Pancreas (tissue), 10 donors: ENCODE results near the gene CHMP2A. TPM values are rescaled to one million over a fixed set of nuclear protein-coding genes. Genes with fewer than 3 reads are reported as not detected.

Experiments used
- ATAC-seq, 4 donors: fragments of 200-7000 bp; cut with Tn5 transposase; one replicate each; pipeline versions ENCODE4 v1.8.0 to v1.9.1; 2020; ENCODE audit warnings: mild to moderate bottlenecking in 4 of 4, moderate library complexity in 4 of 4
- DNase-seq, 6 donors: peaks; one replicate each; pipeline ENCODE4 v3.0.0-alpha.2; 2020
- FAIRE-seq: peaks from 2 replicates; lab custom pipeline; 2012; peaks lifted over from hg19 to GRCh38; lab: Jason Lieb, UNC
- H3K27ac ChIP-seq, 4 donors: fragments of 200-600 bp; sonication (generic); 1 replicate in 3 of 4; 2 replicates in 1 of 4; pipeline versions ENCODE4 v1.5.0 to v1.8.0; 2020
- H3K27me3 ChIP-seq, 4 donors: fragments of 200-600 bp; one replicate each; pipeline ENCODE4 v1.8.0; 2021
- H3K36me3 ChIP-seq, 3 donors: fragments of 200-600 bp; sonication (generic) in 1 of 3; one replicate each; pipeline versions ENCODE4 v1.5.0 to v1.8.0; 2020 to 2021
- H3K4me1 ChIP-seq, 3 donors: fragments of 200-600 bp; one replicate each; pipeline ENCODE4 v1.8.0; 2021
- H3K4me3 ChIP-seq, 4 donors: fragments of 200-600 bp; sonication (generic) in 2 of 4; one replicate each; pipeline versions ENCODE4 v1.5.0 to v1.8.0; 2020 to 2021
- H3K9me3 ChIP-seq, 4 donors: fragments of 200-600 bp; one replicate each; pipeline ENCODE4 v1.8.0; 2021
- CTCF ChIP-seq, 4 donors: fragments of 200-600 bp; sonication (generic) in 3 of 4; IDR thresholded peaks; one replicate each; pipeline versions ENCODE4 v1.5.0 to v1.8.0; 2021; ENCODE audit warnings: antibody characterized with exemption in 4 of 4
- WGBS, 2 donors: extraction: QIAGEN DNeasy Blood & Tissue Kit; methylation state at CpG; one replicate each; pipeline ENCODE4 v1.1.7; 2013; 5-methylcytosine and 5-hydroxymethylcytosine counted together
- intact Hi-C, 3 donors: fragments of 100-400 bp; cut with DNase I; formaldehyde crosslinking; loops; one replicate each; pipeline versions ENCODE4 v1.11.1 to v1.14.2; 2022
- polyA plus RNA-seq, 2 donors: library from polyadenylated mRNA; stranded (reverse); fragments of 200-250 nt; gene quantifications; one replicate each; pipeline ENCODE4 v1.2.3, GENCODE V29; 2013
- total RNA-seq, 6 donors: library from RNA; stranded (reverse); fragmentation: NEBNext Ultra II Directional in 4 of 6; extraction: Animal tissue kit (Norgen Biotek cat#: 25700) in 4 of 6; gene quantifications; one replicate each; pipeline versions ENCODE4 v1.2.1 to v1.2.4, GENCODE V29; 2021 to 2023
- donor health status: healthy with polysubstance abuse.
- donor health status: DM: no; HTN: no; CAD: no; lungs with moderate emphysema.
- donor health status: DM: no; HTN: no; CAD: no.
- donor health status: control.
- donor health status: control.
- donor health status: Bipolar disorder and iron deficiency.
- donor health status: DM: yes; HTN: yes; CAD: no.
- donor health status: DM: no; HTN: no; CAD: no.
- donor health status: DM: no; HTN: no; CAD: no.
- donor health status: DM: yes; HTN: yes; CAD: no.

CHMP2A gene
- total and polyA plus RNA-seq, 8 donors: 45.8 to 118 (median 60.0) TPM

- H3K4me3 ChIP-seq: peak overlapping the region; percentile 35 to 81 (median 48)
- peaks cover 17 to 36% (median 23%) of the 10 kb centered on the region in 3 donors for H3K4me1 ChIP-seq
- intact Hi-C loops: no loop called here
- no peak for FAIRE-seq
- peak in 2 of 6 donors; percentile 33 to 35 for DNase-seq
- H3K27me3 ChIP-seq: no peaks in the 10 kb centered on the region
- peak overlapping the region in 3 of 4 donors; percentile 68 to 100 (median 99) for H3K27ac ChIP-seq
- WGBS, 2 donors: 18 to 26% methylated on average over 12 of the region's 12 CpGs
- H3K9me3 ChIP-seq: no peaks in the 10 kb centered on the region
- ATAC-seq: no peak
- H3K36me3 ChIP-seq: peaks cover 0 to 10% (median 0%) of the 10 kb centered on the region in 3 donors
- no peak for TF ChIP-seq CTCF (IDR thresholded peaks at IDR 0.05)
Measured at GRCh38 chr19:58557221-58558065, 2.5 kb upstream of the CHMP2A start.

DNA sequence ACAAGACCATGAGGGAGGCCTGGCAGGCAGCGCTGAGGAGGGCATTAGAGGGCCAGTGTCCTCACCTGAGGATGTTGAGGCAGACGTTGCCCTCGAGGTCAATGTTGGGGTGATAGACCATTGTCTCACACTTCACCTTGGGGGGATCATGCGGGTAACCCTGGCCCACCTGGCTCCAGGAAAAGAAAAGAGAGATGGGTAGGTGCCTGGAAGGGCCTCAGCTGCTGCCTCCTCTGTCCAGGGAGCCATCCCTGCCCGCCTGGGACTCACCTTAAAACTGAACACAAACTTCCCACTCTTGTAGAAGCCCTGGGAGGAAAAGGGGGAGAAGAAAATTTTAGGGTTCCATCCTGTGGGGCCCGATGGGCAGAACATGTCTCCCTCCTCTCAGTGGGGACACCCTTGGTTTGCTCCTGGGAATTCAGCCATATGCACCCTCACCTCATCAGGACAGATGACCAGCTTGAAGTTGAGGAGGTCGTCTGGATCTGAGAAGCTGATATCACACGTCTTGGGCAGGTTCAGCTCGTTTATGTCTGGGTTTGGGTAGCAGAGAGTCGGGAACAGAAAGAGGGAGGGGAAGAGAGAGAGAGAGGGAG lies 1.8 kb upstream of the CHMP2A start:
- 45 to 50% methylated on average over 10 of the region's 10 CpGs for WGBS, 2 donors
- Histone ChIP-seq H3K4me3 (peak overlapping the region in 2 of 4 donors; percentile 57 to 81), H3K27me3 (no peaks in the 10 kb centered on the region), H3K27ac (no peak overlapping the region), H3K4me1 (peaks cover 11 to 30% (median 16%) of the 10 kb centered on the region in 3 donors), H3K9me3 (no peaks in the 10 kb centered on the region), H3K36me3 (peaks cover 0 to 14% (median 0%) of the 10 kb centered on the region in 3 donors)
- TF ChIP-seq CTCF (IDR thresholded peaks at IDR 0.05): no peak
- intact Hi-C loops: no loop called here
- FAIRE-seq (no peak), ATAC-seq (no peak), DNase-seq (peak in 3 of 6 donors; percentile 20 to 40 (median 23))

- no peaks in the 10 kb centered on the region for H3K27me3 ChIP-seq
- H3K27ac ChIP-seq: no peak overlapping the region
- FAIRE-seq (no peak), ATAC-seq (no peak), DNase-seq (peak in 4 of 6 donors; percentile 38 to 67 (median 48))
- H3K9me3 ChIP-seq: no peaks in the 10 kb centered on the region
- 78 to 83% methylated on average over 16 of the region's 16 CpGs for WGBS, 2 donors
- intact Hi-C loops: no loop called here
- peaks cover 11 to 28% (median 13%) of the 10 kb centered on the region in 3 donors for H3K4me1 ChIP-seq
- H3K36me3 ChIP-seq: peaks cover 0 to 20% (median 0%) of the 10 kb centered on the region in 3 donors
- H3K4me3 ChIP-seq: no peak overlapping the region
- no peak for TF ChIP-seq CTCF (IDR thresholded peaks at IDR 0.05)
Measured at GRCh38 chr19:58555920-58556621, 1.2 kb upstream of the CHMP2A start.

- no peak for FAIRE-seq
- no peaks in the 10 kb centered on the region for H3K9me3 ChIP-seq
- intact Hi-C loops: no loop called here
- TF ChIP-seq CTCF (IDR thresholded peaks at IDR 0.05): no peak
- H3K4me1 ChIP-seq: peaks cover 11 to 28% (median 13%) of the 10 kb centered on the region in 3 donors
- DNase-seq: peak in 3 of 6 donors; percentile 31 to 60 (median 46)
- peak overlapping the region; percentile 63 to 88 (median 72) for H3K4me3 ChIP-seq
- H3K27me3 ChIP-seq: no peaks in the 10 kb centered on the region
- peaks cover under 1 to 27% (median 3%) of the 10 kb centered on the region in 3 donors for H3K36me3 ChIP-seq
- 40 to 57% methylated on average over 4 of the region's 4 CpGs for WGBS, 2 donors
- H3K27ac ChIP-seq: peak overlapping the region; percentile 73 to 93 (median 87)
- ATAC-seq: no peak
Measured at GRCh38 chr19:58555369-58555885, 522 bp upstream of the CHMP2A start.
